ENCODE measurements around the gene PPP1R10.

DNA sequence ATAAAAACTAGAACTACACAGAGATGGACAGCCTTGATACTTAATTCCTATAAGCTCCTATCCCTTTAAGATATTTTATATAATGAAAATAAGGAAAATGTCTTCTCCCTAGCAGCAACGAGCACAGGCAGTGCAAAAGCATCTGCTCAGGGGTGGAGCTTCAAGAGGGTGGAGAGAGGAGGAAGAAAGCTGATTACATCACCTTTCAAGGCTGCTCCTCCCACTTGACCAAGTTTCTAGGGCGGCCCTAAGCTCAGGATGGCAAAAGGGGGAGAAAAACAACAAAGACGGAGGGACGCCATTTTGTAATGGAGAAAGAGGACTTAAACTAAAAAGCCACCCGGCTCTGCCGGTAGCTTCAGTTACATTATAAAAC lies 2.2 kb downstream of the PPP1R10 start:
- TF ChIP-seq, protein P1, sequence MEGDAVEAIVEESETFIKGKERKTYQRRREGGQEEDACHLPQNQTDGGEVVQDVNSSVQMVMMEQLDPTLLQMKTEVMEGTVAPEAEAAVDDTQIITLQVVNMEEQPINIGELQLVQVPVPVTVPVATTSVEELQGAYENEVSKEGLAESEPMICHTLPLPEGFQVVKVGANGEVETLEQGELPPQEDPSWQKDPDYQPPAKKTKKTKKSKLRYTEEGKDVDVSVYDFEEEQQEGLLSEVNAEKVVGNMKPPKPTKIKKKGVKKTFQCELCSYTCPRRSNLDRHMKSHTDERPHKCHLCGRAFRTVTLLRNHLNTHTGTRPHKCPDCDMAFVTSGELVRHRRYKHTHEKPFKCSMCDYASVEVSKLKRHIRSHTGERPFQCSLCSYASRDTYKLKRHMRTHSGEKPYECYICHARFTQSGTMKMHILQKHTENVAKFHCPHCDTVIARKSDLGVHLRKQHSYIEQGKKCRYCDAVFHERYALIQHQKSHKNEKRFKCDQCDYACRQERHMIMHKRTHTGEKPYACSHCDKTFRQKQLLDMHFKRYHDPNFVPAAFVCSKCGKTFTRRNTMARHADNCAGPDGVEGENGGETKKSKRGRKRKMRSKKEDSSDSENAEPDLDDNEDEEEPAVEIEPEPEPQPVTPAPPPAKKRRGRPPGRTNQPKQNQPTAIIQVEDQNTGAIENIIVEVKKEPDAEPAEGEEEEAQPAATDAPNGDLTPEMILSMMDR (IDR thresholded peaks at IDR 0.05), result peak in 1 of 5 experiments; percentile 13
- TF ChIP-seq EP300 (IDR thresholded peaks at IDR 0.05), result peak; percentile 69 to 99
